Cardiac septum (tissue), 1 donor: ENCODE data around the gene OR1I1. TPM values are rescaled to one million over a fixed set of nuclear protein-coding genes. Genes with fewer than 3 reads are reported as not detected.

ENCODE experiments used
- DNase-seq: peaks from one replicate; pipeline ENCODE4 v3.0.0-alpha.2; 2020; ENCODE audit warnings: low spot score
- intact Hi-C: fragments of 100-400 bp; cut with DNase I; formaldehyde crosslinking; loops from one replicate; pipeline ENCODE4 v1.14.0; 2022
- total RNA-seq: library from RNA; stranded (reverse); fragmentation: NEBNext Ultra II Directional; extraction: Animal tissue kit (Norgen Biotek cat#: 25700); gene quantifications from one replicate; pipeline ENCODE4 v1.2.1, GENCODE V29; 2021
- donor health status: DM: no; HTN: no; CAD: no.

OR1I1 gene
- total RNA-seq, 1 donor from 2014 or later, result not detected

DNA sequence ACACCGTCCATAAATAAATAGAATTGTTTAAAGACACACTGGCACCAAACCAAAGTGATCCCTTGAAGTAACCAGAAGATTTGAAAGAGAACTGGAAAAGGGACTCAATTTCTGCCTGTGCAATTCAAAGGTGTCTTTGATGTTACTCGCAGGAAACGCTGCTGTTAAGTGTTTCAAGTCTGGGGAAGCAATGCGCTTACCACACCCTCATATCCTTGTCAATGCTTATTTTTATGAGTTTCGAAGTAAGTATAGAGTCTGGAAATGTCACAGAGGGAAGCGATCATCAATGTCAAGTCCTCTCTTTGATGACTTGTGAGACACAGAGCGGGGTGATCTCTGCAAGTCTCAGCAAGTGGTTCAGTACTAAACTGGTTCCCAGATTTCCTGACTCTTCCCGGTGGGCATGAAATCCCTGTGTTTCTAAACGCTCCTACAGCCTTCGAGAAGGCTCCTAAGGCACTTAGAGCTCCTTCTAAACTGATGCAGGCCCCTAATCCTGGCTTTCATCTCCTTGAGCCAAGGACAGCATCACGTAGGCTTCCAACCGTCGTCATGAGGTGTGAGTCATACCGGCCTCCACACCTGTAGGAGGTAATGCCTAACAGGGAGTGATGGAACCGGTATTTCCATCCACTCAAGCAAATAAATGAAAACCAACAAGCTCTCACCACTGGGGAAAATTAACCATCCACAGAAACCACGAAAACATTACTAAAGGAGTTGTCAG, 48.0 kb downstream of the OR1I1 start:
- intact Hi-C loops, result no loop called here

DNA sequence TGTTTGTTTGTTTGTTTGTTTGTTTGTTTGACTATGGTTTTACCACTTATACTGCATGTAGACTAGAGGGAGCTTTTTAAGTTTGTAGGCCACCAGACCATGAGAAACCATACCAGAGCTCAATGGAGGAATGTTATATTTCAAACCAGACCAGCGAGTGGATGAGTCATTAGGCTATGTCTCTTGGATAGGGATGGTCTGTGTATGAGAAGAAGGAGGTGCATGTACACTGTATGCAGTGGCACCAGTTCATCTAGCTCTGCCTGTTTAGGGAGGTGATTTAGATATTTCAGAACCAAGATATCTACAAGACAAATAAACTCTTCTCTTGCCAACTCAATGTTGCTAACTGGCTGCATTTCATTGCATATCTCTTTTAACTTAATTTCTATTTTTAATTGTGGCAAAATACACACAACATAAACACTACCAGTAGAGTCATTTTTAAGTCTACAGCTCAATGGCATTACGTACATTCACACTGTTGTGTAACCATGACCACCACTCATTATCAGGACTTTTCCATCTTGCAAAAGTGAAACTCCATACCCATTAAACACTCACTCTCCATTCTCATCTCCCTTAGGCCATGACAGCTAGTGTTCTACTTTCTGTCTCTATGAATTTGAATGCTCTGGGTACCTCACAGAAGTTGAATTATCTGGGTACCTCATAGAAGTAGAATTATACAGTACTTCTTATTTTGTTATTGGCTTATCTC, 54.4 kb downstream of the OR1I1 start:
- intact Hi-C loops, result no loop called here
- DNase-seq, result no peak

More for the DNA sequence above, 48.0 kb downstream of the OR1I1 start:
- DNase-seq, result no peak

DNA sequence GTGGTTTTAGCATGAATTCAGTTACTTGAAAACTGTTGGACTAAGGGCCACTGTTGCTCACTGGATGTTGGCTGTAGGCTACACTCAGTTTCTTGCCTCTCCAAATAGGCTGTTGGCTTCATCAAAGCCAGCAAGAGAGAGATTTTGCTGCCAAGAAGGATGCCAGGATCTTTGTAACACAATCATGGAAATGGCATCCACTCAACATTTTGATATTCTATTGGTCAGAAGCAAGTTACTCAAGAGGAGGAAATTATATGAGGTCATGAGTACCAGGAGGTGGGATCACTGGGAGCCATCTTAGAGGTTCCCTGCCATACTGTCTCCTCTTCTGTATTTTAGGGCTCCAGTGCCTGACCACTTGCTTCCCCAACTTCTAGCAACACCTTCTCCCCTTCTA, 55.8 kb downstream of the OR1I1 start:
- intact Hi-C loops, result no loop called here
- no peak for DNase-seq

DNA sequence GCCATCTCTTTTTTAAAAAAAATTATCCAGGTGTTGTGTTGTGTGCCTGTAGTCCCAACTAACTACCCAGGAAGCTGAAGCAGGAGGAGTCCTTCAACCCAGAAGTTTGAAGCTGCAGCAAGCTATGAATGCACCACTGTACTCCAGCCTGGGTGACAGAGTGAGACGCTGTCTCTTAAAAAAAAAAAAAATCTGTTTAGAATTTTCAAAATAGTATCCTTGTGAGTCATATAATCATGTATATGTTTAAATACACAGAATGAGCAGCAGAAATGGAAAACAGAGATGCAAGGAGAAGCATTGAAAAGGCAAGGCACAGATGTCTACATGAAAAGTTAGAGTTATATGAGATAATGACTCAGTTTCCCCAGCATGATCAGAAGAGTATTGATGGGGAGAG, 56.4 kb downstream of the OR1I1 start:
- DNase-seq, result no peak
- intact Hi-C loops, result no loop called here

DNA sequence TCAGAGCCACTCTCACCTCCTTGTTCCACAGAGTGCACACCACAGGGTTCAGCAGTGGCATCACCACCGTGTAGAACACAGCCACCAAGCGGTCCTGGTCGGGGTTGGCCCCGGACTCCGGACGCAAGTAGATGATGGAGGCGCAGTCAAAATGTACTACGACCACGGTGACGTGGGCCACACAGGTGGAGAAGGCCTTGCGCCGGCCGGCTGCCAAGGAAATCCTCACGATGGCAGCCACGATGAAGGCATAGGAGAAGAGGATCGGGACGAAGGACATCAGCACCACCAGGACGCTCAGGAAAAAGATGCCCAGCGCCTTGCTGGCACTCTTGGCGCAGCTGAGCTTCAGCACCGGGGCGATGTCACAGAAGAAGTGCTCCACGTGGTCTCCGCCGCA, 59.1 kb downstream of the OR1I1 start:
- no peak for DNase-seq
- intact Hi-C loops, result no loop called here

DNA sequence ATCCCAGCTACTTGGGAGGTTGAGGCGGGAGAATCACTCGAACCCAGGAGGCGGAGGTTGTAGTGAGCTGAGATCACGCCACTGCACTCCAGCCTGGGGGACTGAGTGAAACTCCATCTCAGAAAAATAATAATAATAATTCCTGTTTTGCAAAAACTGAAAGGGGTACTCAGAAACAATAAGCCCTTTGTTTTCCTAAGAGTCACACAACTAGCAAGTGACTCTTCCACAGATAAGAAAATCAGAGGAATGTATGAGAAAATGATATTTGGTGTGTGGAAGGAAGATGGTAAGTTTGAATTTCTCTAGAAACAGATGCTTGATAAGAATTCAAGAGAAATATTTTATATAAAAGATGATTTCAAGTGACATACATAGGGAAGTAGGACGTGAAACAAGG, 60.3 kb downstream of the OR1I1 start:
- DNase-seq, result no peak
- intact Hi-C loops, result no loop called here

Other genes with a start within 250 kb of the OR1I1 start
- not detected for gene OR7A5, start 247.0 kb upstream of the OR1I1 start, total RNA-seq
- 0.03 TPM for gene OR7C1, start 247.0 kb upstream of the OR1I1 start, total RNA-seq
- not detected for gene OR7A10, start 233.3 kb upstream of the OR1I1 start, total RNA-seq
- not detected for gene OR7A17, start 196.1 kb upstream of the OR1I1 start, total RNA-seq
- not detected for gene OR7C2, start 140.7 kb upstream of the OR1I1 start, total RNA-seq
- not detected for gene SLC1A6, start 102.3 kb upstream of the OR1I1 start, total RNA-seq
- gene CASP14, start 32.7 kb upstream of the OR1I1 start, total RNA-seq, result not detected
- 16.4 TPM for gene SYDE1, start 25.2 kb downstream of the OR1I1 start, total RNA-seq
- gene NOTCH3, start 118.8 kb downstream of the OR1I1 start, total RNA-seq, result 60.0 TPM
- 0.27 TPM for gene EPHX3, start 150.2 kb downstream of the OR1I1 start, total RNA-seq